Measurements from ENCODE around the gene PACRG.

Gene PACRG

DNA sequence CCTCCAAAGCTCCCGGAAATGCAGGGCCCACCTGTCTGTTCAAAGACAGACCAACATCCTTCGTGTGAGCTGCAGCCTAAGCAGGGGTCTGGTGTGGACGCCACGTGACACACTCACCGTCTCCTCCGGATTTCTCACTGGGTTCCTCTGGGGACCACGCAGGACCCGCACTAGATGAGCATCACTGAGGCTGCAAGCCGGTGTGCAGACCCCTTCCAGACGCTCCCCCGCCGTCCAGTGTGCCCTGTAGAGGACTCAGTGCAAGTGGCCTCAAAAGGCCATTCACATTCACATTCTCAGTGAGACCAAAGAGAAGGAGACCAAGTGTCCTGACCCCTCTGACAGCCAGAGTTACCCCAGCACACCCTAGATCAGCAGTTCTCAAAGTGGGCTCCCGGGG is 595.5 kb downstream of the PACRG start:
- DNase-seq: no peak

DNA sequence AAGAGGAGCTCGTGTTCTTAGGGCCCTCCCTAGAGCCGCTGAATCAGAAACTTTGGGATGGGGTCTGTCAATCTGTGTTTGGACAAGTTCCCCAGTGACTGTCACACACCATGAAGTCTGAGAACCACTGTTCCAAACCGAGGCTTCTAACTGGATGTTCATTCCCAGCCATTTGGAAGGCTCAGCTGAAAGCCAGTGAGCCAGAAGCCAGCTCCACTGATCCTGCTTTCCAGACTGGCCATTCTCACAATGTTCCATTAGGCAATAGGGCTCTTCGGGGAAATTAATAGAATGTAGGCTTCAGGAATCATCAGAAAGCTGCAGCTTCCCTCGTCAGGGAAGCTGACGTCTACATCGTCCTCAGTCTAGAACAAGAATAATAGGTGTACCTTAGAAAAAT is 595.9 kb downstream of the PACRG start:
- DNase-seq: no peak

DNA sequence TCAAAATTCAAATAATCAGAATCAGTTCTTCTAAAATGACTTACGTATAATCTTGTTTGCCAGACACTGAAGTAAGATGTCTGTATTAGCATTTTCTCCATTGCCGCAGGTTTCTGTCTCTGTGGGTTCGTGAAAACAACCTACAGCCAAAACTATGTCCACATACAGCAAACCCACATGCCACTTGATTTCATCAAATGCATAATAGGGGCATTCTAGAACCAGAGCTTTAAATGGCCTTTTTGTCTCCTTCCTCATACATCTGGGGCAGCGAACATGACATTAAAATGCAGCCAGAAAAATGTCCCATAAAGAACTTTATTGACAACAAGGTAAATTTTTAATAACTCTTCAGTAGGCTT is 596.5 kb downstream of the PACRG start:
- DNase-seq: no peak

DNA sequence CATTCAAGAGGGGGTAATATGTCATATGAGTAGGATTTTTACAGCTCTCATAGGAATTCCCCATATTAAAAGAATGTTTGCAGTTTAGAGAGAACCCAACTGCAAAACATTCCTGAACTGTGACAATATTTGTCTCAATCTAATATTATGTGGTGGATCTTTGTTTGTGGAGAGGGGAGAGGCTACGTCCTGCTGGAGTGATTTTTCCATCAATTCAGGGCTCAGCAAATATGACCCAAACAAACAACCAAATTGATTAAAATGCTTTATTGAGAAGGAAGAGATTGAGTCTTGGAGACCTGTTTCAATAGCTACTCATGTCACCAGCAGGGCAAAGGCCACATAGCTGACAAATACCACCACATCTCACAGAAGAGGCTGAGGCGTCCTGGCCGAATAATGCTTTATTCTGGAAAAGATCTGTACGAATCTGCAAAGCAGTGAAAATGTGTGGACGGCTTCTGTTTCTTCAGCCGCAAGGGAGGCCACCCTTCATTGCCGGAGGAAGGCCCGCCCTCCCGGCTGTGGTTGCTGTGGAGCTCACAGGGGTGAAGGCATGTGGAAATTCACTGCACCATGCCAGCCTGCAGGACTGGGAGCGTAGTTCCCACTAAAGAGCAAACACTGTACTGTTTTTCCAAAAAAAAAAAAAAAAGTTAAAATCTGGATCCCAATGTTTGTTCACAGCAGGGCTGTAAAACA is 597.1 kb downstream of the PACRG start:
- peak; percentile 44 to 78 (median 67) for DNase-seq

DNA sequence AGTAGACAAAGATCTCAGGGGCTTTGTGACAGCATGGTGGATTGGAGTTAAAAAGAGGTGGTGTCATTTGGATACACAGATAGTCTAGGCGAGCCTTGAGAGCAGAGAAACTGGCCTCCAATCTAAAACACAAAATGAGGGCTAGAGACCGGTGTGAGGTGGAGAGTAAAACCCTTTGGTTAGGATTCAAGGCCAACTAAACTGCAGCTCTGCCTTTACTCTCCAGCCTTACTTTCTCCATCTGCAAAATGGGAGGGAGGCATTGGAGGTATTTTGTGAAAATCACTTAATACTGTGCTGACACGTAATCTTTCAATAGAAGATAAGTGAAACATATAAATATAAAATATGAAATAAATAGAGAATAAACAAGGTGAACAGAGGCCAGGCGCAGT is 597.6 kb downstream of the PACRG start:
- no peak for DNase-seq

DNA sequence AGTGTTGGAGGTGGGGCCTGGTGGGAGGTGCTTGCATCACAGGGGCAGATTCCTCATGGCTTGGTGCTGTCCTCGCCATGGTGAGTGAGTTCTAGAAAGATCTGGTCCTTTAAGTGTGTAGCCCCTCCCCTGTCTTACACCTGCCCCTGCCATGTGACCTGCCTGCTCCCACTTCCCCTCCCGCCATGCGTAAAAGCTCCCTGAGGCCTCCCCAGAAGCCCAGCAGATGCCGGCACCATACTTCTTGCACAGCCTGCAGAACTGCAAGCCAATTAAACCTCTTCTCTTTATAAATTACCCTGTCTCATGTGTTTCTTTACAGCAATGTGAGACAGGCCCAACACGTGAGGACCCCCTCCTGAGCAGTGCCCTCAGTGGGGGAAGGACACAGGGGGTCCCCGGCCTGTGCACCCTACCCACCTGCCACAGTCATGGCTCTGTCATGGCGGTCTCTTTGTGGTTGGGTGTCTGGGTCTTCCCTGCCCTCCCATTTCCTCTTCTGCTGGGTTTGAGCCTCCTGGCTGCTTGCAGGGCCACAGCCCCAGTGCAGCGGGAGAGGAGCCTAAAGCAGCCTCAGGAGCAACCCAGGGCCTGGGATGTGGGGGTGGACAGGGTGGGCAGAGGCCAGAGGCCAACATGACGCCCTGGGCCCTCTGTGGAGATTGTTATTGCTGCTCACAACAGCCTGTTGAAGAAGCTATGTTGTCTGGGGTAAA is 599.5 kb downstream of the PACRG start:
- DNase-seq: no peak

DNA sequence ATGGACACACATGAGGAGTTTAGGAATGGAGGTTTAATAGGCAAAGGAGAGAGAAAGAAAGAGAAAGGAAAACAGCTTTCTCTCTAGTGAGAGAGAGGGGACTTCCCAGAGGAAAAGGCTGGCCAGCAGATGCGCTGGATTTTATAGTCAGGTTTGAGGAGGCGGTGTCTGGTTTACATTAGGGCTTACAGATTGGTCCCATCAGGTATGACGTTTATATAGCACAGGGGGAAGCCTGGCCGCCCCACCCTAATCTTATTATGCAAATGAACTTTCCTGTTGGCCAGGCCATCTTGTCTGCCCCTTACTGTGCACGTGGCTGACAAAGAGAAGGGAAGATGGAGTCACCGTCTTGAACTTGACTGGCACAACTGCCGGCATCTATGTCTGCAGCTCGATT is 600.1 kb downstream of the PACRG start:
- DNase-seq: no peak

DNA sequence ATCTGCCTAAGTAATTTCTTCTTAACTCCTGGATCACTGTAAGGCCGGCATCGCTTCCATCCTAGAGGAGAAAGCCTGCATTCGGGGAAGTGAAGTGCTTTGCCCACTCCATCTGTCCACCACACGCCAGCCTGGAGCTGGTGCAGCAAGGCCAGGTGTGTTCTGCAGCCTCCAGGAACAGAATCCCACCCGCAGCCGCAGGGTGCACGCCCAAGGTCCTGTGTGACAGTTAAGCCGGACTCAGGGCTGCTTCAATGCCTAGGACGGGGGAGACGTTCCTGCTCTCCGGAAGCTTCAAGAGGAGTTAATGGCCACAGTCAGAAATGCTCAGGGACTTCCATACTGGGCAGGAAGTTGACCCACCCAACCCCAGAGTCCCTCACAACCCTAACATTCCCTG is 600.6 kb downstream of the PACRG start:
- no peak for DNase-seq

DNA sequence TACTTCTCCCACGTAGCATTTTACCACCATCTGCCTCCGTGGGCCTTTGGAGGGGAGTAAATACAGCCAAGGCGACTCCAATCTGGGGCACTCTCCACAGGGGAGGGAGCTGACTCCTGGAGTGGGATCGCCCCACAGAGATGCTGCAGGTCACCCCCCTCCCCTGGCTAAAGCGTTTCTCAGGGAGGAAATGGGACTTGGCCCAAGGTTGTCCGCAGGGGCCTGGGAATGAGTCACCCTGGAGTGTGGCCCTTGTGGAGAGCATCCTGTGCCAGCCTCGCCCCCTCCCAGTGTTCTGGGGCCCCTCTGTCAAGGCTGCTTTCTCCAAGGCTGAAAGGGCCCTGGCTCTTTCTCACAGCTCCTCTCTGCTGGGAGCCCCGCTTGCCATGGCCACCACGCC is 602.2 kb downstream of the PACRG start:
- no peak for DNase-seq

DNA sequence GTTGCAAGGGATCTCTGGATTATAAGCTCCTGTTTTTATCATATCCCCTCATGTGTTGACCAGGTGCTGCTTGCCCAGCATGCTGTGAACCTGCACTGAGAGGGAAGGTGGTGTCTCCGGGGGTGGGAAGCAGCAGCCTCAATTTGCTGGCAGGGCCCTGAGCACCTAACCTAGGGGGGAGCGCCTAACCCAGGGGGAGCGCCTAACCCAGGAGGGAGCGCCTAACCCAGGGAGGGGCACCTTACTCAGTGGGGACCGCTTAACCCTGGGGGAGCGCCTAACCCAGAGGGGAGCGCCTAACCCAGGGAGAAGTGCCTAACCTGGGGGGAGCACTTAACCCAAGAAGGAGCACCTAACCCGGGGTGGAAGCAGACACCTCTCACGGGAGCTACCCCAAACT is 603.5 kb downstream of the PACRG start:
- no peak for DNase-seq

DNA sequence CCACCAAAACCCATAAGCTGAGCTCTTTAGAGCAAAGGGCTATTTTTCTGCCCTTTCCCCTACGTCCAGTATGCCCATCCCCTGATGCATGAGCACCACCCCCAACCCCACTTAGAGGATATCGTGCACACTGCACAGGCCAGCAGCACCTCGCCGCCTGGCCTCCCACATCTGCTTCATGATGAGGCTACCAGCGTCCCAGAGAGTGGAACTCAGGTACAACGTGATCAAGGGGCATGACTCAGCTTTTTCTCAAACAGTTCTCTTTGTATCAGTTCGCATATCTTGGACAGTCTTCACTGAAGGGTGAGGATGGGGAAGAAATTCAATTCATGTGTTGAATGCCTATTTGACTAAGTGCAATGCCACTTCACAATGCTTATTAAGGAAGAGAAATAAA is 604.8 kb downstream of the PACRG start:
- DNase-seq: no peak

DNA sequence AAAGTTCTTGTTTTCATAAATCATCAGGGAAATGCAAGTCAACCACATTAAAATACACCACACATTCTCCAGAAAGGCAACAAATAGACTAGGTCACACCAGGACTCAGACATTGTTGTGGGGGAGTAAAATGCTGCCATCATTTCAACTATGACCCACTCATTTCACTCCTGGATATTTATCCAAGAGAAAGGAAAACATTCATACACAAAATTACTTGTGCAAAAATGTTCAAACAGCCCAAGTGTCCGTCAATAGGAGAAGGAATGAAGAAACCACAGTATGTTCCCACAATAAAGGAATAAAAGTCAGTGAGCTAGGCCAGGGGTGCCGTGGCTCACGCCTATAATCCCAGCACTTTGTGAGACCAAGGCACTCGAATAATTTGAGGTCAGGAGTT is 605.3 kb downstream of the PACRG start:
- no peak for DNase-seq

DNA sequence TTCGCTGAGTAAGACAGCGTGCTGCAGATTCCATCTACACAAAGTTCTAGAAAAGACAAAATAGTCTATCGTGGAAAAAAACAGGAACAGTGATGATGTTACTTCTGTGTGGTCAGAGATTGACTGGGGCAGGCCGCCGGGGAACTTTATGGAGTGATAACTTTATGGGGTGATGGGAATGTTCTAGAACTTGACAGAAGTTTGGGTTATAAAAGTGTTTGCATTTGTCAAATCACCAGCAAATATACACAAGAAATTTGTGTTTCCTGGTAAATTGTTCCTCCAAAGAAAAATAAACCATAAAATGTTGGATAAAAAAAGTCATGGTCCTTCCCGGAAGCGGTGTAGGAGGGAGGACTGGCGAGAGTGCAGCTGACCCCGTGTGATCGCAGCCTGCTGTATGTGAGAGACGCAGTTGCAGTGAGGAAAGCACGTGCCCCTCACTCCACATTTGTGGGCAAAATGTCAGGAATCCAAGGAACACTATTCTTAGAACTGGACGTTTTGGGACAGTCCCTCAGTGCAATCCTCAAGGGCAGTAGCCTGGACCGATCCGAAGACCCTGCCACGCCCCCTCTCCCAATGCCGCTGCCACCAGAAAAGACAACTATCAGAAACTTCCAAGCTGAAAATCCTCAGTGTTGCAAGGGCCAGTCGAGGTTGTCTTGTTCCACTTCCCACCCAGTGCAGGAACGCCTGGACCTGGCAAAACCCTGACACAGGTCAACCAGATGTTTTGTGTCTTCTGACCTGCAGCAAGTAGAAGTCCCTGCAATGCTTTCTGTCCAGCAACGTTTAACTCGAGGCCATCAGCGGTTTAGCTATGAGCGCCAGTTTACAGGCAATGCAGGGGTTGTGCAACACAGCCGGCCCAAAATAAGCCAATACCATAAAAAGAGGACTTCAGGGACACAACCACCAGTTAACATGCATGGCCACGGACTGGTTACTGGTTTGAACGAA is 606.2 kb downstream of the PACRG start:
- peak in 2 of 4 experiments; percentile 25 to 49 for DNase-seq

DNA sequence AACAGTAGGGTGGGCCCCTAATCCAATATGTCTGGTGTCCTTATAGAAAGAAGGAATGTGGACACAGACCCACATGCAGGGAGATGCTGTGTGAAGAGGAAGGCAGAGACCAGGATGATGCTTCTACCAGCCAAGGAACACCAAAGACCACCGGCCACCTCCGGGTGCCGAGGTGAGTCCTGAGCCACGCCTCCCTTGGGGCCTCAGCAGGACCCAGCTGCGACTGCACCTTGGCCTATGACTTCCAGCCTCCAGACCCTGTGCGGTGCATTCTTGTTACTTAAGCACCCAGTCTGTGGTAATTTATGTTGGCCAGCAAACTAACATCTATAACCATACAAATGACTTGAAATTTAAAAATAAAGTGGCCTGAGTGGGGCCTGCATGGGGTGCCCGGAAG is 607.3 kb downstream of the PACRG start:
- no peak for DNase-seq

DNA sequence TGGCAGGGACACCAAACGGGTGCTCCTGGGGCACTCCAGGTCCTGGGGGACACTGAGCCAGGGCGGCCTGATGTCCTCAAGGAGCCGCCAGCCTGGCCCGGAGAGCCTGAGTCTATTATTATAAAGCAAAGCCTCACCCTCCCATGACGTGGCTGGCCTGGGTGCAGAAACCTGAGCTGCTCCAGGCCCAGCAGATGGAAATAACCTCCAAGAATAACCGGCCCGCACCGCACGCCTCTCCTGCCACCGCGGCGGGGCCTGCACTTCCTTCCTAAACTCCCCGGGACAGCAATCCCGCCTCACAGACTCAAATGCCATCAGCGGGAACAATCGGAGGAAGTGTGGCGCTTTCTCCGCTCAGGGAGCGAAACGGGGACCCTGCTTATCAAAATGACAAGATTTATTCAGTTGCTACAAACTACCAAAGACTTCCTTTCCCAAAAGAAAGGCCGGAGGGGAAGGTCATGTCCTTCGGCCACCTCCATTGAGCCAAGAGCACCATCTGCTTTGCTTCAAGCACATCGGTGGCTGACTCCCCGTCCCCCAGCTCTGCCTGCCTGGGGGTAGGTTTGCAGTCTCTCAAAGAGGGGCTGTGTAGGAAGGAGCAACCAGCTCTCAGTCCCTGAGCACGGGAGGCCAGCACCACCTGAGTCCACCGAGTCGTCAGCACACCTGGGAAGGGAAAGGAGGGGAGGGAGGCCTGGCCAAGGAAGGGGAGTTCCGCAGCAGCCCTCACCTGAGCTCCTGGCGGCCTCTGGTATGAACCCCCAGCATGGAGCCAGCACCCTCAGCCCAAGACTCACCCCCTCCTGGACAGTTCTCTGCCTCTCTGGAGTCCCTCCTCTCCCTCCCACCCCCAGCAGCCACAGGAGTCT is 608.1 kb downstream of the PACRG start:
- DNase-seq: peak; percentile 42 to 72 (median 62)

DNA sequence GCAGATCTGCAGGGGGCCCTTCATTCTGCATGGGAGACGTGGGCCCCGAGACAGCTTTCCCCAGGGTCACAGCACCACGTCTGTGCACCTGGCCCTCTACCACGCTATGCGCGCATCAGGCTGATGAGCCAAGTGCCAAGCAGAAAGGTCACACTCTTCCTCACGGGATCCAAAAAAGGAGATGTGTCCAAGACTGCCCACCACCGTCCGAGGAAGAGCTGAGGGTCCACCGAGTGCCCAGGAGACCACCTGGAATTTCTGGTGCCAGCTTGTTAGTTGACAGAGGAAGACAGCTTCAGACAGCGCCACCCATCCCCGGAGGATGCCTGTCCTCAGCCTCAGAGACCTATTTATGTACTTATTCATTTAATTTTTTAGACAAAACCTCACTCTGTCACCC is 609.2 kb downstream of the PACRG start:
- DNase-seq: no peak

DNA sequence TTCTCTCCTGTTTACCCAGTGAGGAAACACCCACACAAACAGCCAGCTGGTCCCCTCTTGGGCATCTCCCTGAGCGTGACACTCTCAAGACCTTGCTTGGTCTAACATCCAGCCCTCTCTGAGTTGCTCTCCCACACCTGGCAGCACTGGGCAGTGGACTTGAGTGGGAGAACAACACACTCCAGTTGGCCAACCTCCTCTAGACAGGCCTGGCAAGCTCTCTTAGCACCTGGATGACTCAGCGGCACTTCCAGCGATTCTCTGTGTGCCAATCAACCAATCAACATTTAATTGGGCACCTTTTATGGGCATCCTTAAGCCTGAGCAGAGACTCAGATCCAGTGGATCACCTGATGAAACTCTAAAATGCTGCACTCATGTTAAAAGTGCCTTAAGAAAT is 610.2 kb downstream of the PACRG start:
- DNase-seq: no peak

DNA sequence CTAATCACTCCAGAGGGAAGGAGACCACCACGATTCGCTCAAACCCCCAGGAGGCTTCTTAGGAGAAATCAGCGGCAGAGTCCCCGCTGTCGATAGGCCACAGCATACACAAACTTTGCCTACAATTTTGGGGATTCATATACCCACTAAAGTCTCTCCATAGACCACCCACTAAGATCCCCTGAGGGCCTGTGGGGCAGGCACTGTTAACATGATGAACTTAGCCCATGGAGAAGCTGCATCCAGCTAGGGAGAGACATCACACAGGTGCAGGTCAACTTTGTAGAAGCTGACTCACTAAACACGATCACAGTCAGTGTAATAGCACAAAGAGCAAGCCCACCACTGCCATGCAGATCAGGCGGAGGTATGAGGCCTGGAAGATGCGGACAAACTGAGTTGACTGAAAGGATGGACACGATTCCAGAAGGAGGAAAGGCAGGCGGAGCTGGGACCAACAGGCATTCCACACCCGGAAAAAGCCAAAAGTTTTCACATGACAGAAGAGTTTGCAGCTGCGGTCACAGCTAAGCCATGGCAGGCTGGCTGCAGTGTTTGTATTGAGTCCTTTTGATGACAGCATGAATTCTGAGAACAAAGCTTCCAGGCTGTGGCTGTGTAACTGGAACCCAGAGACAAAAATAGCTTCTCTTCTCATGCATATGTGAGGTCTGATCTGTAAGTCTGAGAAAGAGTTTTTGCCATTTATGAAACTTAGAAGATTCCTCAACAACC is 611.1 kb downstream of the PACRG start:
- DNase-seq: peak in 2 of 4 experiments; percentile 14 to 15

DNA sequence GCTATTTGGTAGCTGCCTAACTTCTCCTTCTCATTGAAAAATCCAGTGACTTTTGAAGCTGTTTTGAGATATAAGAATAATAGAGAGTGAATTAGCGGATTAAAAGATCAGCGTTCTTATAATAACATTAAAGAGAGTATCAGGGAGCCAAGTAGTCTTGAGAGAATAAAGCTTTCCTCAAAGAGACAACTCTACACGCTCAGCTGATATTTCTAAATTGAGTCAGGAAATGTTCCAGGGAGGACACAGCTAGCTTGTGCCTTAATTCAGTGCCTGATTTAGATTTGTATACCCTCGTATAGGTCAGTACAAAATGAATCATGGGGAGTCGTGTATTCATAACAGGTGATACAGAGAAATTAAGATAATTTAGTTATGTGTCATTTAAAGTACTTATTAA is 611.7 kb downstream of the PACRG start:
- no peak for DNase-seq

DNA sequence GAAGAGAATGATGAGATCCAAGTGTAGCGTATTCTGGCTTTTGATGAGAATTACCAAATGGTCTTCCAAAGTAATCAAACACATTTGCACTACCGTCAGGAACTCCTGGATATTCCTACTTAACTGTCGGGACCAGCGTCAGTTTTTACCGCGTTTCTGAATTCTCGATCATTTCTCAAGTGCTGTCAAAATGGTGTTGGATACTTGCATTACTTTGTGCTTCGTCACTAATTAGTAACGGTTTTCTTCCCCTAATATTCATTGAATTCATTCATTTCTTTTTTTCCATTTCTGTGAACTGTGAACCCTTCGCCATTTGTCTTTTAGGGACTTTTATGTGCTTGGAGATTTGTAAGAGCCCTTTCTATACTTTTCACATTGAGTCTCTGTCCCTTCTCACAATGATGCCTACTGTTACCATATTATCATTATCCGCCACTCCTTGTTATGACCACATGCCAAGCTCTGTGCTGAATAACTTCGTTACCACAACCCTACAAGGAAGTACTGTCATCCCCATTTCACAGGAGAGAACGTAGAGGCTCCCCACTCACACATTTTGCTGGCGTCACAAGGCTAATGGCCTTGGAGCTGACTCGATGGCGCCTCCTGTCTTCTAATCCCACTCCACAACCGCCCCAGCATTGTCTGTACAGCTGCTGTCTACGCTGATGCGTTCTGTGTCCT is 612.6 kb downstream of the PACRG start:
- DNase-seq: no peak
